GM19463 (cell line): ENCODE measurements around the gene CTAG2.
"Not testable (repeated sequence)": the region's sequence is repeated elsewhere in the genome, so short reads cannot be mapped to it uniquely, and the experiment has no call there.

Source experiments
- ATAC-seq: cut with Tn5 transposase; IDR thresholded peaks from one replicate; pipeline ENCODE4 v1.9.1; 2021; ENCODE audit warnings: mild to moderate bottlenecking, moderate library complexity; ENCODE audit not compliant: unreplicated experiment

The CTAG2 gene

DNA sequence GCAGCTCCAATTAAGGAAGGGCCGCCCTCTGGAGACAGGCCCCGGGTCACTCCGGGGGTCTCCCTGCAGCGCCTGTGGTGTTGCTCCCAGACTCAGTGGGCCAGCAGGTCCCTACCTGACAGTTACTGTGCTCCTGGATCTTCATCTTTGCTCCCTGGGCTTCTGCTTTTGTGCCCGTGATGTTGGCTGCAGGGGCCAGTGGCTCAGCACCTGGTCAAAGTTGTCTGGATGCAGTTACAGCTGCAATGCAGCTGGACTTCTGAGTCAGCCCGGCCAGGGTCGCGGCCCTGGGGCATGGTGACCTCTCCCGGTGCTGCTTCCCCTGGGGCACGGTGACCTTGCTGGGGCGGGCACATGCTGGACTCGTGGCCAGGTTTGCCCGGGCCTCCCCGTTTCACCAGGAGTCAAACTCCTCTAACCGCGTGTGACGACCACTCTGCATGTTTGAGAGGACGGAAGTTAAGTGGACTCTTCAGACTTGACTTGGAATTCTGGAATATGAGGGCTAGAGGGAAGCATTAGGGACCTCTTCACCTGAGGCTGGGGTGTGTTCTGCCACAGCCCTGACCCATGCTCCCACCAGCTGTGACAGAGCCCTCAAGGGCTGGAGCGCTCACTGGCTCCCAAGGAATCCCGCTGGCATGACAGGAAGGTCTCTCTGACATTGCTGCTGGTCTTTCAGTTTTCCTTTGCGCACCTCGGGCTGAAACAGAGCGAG is 3.7 kb downstream of the CTAG2 start:
- ATAC-seq: no peak

- no peak for ATAC-seq
Observed at GRCh38 chrX:154648931-154649330, 4.4 kb downstream of the CTAG2 start.

DNA sequence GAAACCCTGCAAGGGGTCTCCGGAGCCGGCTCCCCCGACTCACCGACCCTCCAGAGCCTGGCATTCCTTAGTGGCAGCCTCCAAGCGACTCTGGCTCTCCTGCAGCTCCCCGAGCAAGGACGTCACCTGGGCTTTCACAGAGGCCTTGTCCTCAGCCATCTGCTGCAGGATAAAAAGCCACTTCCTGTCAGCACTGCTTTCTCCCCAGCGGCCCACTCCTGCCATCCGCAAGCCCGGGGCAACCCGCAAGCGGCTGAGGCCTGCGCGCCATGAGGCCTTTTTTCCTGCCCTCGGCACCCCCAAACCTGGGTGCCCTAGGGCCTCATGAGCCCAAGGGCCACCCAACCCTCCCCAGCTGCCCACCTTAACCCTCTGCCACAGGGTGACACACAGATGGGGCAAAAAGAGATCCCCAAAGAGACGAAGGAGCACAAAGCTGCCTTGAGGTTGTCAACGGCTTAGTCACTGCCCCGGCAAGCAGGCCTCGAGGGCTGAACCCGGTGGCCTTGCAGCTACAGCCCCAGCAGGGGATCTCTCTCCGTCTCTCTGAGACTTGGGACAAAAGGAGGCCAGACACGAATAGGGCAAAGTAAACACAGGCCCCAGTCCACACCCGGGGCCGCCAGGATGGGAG is 7.5 kb downstream of the CTAG2 start:
- ATAC-seq: not testable (repeated sequence)

- ATAC-seq: not testable (repeated sequence)
Observed at GRCh38 chrX:154643708-154644107, 9.7 kb downstream of the CTAG2 start.

DNA sequence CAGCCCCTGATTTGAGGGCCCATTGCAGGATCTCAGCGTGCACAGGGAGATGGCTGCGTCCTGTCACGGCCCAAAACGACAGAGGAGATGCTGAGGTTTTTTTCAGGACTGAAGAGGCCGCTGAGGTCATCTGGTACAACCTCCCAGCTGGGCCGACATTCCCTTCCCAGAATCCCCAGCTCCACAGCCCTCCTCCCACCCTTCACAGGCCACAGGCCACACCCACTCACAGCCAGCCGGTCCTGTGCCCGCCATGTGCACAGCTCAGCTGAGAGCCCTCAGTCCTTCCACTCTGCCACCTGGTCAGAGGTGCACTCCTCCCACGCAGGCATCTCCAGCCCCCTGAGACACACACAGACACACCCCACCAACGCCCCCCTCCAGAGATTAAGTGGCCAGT is 11.6 kb downstream of the CTAG2 start:
- ATAC-seq: not testable (repeated sequence)

DNA sequence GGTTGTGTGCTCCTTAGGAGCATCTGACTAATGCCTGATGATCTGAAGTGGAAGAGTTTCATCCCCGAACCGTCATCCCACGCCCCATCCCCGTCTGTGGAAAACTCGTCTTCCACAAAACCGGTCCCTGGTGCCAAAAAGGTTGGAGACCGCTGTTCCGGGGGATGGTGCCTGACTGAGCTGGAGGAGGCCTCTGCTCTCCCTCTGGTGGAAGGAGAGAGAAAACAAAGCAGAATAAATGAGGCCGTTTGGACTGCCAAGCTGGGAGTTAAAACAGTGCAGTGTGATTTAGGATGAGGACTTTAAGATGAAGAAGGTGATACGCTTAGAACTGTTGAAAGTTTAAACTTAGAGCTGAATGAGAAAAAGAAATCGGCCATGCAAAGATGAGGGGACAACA is 19.7 kb downstream of the CTAG2 start:
- ATAC-seq: not testable (repeated sequence)

- ATAC-seq: not testable (repeated sequence)
Observed at GRCh38 chrX:154630949-154631348, 22.4 kb downstream of the CTAG2 start.

DNA sequence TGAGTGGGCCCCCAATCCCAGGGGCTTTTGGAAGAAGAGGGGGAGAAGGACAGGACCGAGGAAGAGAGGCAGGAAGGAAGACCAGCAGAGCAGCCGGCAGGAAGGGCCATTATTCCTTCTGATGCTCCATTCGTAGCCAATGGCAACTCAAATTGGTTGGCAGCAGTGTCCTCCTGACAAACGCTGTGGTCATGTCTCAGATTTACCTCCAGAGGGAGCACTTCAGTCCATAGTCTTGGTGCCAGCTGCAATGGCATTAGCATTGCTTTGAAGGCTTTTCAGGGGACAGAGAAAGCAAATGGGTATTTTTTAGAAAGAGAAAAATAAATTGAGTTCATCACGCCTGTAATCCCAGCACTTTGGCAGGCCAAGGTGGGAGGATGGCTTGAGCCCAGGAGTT is 24.4 kb downstream of the CTAG2 start:
- not testable (repeated sequence) for ATAC-seq

GRCh38 chrX:154620767-154621414 is 32.5 kb downstream of the CTAG2 start:
- ATAC-seq: not testable (repeated sequence)

DNA sequence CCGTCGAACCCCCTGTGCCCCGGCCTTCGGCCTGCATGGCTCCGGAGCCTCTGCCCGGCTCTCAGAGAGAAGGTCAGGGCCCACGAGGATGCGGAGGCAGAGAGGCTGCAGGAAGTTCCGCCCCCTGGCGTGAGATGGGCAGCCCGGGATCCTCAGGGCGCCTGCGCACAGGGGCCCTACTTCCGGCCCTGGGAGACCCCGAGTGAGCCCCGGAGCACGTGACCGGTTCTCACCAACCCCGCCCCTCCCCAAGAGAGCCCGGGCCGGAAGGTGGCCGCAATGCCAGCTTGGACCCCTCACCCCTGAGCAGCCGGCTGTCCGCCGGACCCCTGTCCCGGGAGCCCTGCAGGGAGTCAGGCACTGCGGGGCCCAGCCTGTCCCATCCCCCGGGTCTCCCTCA is 34.2 kb downstream of the CTAG2 start, which contains the start of gene CTAG1B:
TSS of gene CTAG1B (minus strand) at position 101 of the 400 bp plus-strand sequence. CDS start at position 37, 64 bp downstream.
- not testable (repeated sequence) for ATAC-seq

- not testable (repeated sequence) for ATAC-seq
Observed at GRCh38 chrX:154613586-154613985, 39.8 kb downstream of the CTAG2 start.

- not testable (repeated sequence) for ATAC-seq
Observed at GRCh38 chrX:154611146-154611545, 42.2 kb downstream of the CTAG2 start.

- not testable (repeated sequence) for ATAC-seq
Observed at GRCh38 chrX:154608823-154609222, 44.6 kb downstream of the CTAG2 start.

DNA sequence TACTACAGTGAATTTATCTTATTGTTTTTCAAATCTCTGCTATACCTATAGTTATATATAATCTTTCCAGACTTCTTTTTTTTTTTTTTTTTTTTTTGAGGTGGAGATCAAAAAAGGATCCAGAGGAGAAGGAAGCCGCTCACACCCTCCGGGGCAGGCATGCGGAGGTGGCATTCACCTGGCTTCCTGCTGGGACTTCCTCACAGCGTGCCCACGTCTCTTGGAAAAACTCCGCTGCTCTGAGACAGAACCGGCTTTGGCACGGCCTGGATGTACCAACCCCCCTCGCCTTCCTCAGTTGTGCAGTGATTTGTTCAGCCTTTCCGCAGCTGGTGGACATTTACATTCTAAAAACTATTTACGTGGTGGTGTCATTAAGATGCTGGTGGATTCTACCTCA is 45.4 kb downstream of the CTAG2 start:
- not testable (repeated sequence) for ATAC-seq

DNA sequence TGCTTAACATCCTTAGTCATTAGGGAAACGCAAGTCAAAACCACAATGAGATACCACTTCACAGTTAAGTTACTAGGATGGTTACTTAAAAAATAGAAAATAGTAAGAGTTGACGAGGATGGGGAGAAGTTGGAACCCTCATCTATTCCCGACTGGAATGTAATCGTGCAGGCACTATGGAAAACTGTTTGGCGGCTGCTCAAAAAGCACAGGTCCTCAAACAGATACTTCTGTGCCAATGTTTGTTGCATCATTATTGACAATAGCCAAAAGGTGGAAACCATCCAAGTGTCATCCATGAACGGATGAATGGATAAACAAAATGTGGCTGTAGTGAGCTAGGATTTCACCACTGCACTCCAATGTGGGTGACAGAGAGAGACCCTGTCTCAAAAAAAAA is 46.0 kb downstream of the CTAG2 start:
- ATAC-seq: no peak

DNA sequence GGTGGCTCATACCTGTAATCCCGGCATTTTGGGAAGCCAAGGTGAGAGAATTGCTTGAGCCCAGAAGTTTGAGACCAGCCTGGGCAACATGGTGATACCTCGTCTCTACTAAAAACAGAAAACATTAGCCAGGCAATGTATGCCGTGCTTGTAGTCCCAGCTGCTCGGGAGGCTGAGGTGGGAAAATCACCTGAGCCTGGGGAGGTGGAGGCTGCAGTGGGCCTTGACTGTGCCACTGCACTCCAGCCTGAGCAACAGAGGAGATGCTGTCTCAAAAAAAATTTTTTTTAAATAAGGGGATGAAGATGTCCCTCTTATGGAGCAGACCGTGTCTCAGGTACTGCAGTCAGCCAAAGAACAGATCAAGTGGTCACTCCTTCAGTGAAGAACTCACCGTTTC is 47.8 kb downstream of the CTAG2 start:
- ATAC-seq: no peak

DNA sequence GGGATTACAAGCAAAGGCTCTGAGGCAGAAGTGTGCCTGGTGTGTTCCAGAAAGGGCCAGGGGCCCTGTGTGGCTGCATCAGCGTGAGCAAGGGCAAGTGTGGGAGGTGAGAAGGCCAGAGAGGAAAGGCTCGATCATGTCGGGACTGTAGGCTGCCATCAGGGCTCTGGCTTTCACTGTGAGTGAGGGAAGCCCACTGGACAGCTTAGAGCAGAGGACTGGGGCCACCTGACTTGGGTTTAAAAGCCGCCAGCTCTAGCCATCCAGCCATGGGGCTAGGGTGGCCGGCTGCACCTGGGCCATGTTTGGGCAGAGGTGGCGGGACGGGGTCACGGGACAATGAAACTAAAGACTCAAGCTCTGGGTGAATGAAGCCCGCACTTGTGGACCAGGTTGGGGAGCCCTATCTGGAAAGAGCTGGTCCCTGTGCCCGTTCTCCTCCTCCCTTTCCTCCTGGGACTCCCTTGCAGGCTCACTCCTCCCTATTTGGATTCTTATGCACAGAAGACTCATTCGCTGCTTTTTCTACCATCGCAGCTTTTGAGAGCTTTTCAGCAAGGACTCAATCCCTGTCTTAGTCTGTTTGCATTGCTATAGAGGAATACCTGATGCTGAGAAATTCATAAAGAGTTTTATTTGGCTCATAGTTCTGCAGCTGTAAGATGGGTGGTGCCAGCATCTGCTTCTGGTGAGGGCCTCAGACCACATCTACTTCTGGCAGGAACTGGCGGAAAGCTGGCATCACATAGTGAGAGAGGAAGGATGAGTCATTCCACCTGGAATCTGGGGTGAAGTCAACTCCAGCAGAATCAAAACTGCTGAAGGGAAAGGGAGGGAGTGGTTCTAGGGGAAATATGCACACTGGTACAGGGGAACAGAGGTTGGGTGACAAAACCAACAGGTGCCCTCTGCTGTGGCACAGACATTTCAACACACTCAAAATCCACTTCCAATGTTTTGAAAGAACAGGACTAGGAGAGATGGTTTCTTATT is 49.6 kb downstream of the CTAG2 start:
- no peak for ATAC-seq

GRCh38 chrX:154602766-154603437 is 50.5 kb downstream of the CTAG2 start:
- no peak for ATAC-seq

DNA sequence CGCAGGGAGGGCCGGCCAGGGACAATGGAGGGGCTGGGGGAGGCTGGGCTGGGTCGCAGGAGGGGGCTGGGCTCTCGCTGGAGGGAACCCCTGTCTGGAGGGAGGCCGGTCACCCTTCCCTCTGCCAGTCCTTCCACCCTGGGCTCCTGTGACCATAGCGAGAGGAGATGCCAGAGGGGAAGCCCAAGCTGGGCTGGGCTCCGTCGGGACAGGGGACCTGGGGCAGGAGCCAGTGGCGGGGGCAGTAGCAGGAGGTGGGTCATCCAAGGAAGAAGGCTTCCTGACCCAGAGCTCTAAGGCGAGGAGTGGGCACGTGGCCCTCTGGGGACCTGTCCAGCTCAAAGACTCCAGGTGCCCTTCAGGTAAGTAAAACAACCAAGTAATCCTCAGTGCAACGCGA is 51.2 kb downstream of the CTAG2 start:
- no peak for ATAC-seq
